ENCODE results near the gene IL27RA. TPM values are rescaled to one million over a fixed set of nuclear protein-coding genes. Genes with fewer than 3 reads are reported as not detected.

The IL27RA gene
- total RNA-seq, 1 donor from 2014 or later = 34.6 TPM

DNA sequence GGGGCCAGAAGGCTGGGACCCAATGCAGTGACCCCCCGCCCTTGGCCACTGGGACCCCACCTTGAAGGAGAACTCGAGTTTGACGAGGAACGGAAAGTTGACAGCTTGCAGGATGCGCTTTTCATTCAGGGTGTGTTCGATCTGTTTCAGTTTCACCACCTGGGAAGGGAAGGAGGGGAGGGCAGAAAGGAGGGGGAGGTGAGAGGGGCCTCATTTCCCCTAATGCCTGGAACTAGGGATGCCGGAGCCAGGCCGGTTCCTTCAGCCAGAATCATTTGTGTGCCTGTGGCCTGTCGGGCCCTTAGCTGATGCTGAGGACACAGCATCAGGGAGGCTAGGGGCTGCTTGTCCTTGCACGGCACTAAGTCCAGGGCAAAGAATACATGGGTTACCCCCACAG is 71.2 kb downstream of the IL27RA start:
- TF ChIP-seq, protein P1, sequence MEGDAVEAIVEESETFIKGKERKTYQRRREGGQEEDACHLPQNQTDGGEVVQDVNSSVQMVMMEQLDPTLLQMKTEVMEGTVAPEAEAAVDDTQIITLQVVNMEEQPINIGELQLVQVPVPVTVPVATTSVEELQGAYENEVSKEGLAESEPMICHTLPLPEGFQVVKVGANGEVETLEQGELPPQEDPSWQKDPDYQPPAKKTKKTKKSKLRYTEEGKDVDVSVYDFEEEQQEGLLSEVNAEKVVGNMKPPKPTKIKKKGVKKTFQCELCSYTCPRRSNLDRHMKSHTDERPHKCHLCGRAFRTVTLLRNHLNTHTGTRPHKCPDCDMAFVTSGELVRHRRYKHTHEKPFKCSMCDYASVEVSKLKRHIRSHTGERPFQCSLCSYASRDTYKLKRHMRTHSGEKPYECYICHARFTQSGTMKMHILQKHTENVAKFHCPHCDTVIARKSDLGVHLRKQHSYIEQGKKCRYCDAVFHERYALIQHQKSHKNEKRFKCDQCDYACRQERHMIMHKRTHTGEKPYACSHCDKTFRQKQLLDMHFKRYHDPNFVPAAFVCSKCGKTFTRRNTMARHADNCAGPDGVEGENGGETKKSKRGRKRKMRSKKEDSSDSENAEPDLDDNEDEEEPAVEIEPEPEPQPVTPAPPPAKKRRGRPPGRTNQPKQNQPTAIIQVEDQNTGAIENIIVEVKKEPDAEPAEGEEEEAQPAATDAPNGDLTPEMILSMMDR (IDR thresholded peaks at IDR 0.05) = no peak
- no peak for ATAC-seq (ENCODE audit: low read depth)
- no peak for DNase-seq
- Mint-ChIP-seq H3K36me3 (ENCODE audit: low read depth) (peaks cover 50% of the 10 kb centered on the region), H3K4me3 (no peak overlapping the region), H3K9me3 (no peaks in the 10 kb centered on the region), H3K27ac (no peak overlapping the region), H3K4me1 (no peaks in the 10 kb centered on the region), H3K27me3 (no peaks in the 10 kb centered on the region)
- CTCF ChIA-PET = no interaction called here
- intact Hi-C loops (cut with micrococcal nuclease) = no loop called here
- POLR2A ChIA-PET = no interaction called here

Other genes with a start within 250 kb of the IL27RA start
- gene ZSWIM4, start 236.3 kb upstream of the IL27RA start, total RNA-seq = 8.5 and 11.2 TPM in 2 replicates
- not detected in 2 replicates for gene NANOS3, start 154.6 kb upstream of the IL27RA start, total RNA-seq
- gene BRME1, start 125.6 kb upstream of the IL27RA start, total RNA-seq = 1.2 and 2.0 TPM in 2 replicates
- gene CC2D1A, start 125.6 kb upstream of the IL27RA start, total RNA-seq = 32.4 and 35.6 TPM in 2 replicates
- 0.44 TPM in 1 of 2 replicates, not detected in the other for gene PODNL1, start 93.3 kb upstream of the IL27RA start, total RNA-seq
- gene DCAF15, start 79.3 kb upstream of the IL27RA start, total RNA-seq = 71.4 and 83.4 TPM in 2 replicates
- gene RFX1, start 25.4 kb upstream of the IL27RA start, total RNA-seq = 19.0 and 19.9 TPM in 2 replicates
- not detected in 2 replicates for gene RLN3, start 3.6 kb upstream of the IL27RA start, total RNA-seq
- not detected in 2 replicates for gene PALM3, start 30.3 kb downstream of the IL27RA start, total RNA-seq
- 0.15 and 0.18 TPM in 2 replicates for gene MISP3, start 41.0 kb downstream of the IL27RA start, total RNA-seq
- gene C19orf67, start 54.0 kb downstream of the IL27RA start, total RNA-seq = not detected in 2 replicates
- gene SAMD1, start 59.0 kb downstream of the IL27RA start, total RNA-seq = 32.7 and 36.0 TPM in 2 replicates
- gene PRKACA, start 86.0 kb downstream of the IL27RA start, total RNA-seq = 41.6 and 43.7 TPM in 2 replicates
- gene ASF1B, start 104.8 kb downstream of the IL27RA start, total RNA-seq = 3.4 and 3.7 TPM in 2 replicates
- gene ADGRL1, start 174.4 kb downstream of the IL27RA start, total RNA-seq = 1.4 and 2.7 TPM in 2 replicates